HepG2 (cell line): ENCODE measurements around the gene HTRA1. TPM values are rescaled to one million over a fixed set of nuclear protein-coding genes. Genes with fewer than 3 reads are reported as not detected.

Source experiments
- ATAC-seq: fragments of 200-7000 bp; cut with Tn5 transposase; 3 replicates; pipeline ENCODE4 v1.9.1; 2020; ENCODE audit warnings: mild to moderate bottlenecking, moderate library complexity
- BruUV-seq: library from RNA; stranded (reverse); fragments of 400-500 nt; replicated peaks from 2 replicates; lab custom pipeline; 2021; lab: Mats Ljungman, UMichigan
- CTCF ChIA-PET: fragments of 300-600 bp; formaldehyde crosslinking; extraction: SDS; loops from one replicate; lab custom pipeline; 2021; ENCODE audit warnings: low total read pairs, inconsistent platforms, low intra/inter-chr PET ratio; lab: Yijun Ruan, JAX
- POLR2A ChIA-PET: fragments of 350-600 bp; sonication (Branson Sonifier 250); formaldehyde crosslinking; loops from one replicate; lab custom pipeline; 2020; ENCODE audit warnings: antibody characterized with exemption, inconsistent platforms; lab: Yijun Ruan, JAX
- DNase-seq: peaks from one replicate; pipeline ENCODE4 v3.0.0-alpha.2; 2015; ENCODE audit warnings: low spot score
- FAIRE-seq: peaks from 3 replicates; lab custom pipeline; 2011; peaks lifted over from hg19 to GRCh38; lab: Jason Lieb, UNC
- H2AFZ ChIP-seq: one replicate; pipeline ENCODE4 v1.6.1; 2011; ENCODE audit warnings: low read length, inconsistent platforms
- H3K27ac ChIP-seq: fragments of 300-600 bp; 3 replicates; pipeline ENCODE4 v1.8.0; 2011; ENCODE audit warnings: mixed run types, mild to moderate bottlenecking, mixed read lengths, low read length, inconsistent platforms; ENCODE audit not compliant: insufficient read depth; ENCODE audit errors: extremely low read length
- H3K27me3 ChIP-seq, 2 experiments: fragments of 200-600 bp in 1 of 2; 2 replicates in 1 of 2; 3 replicates in 1 of 2; pipeline versions ENCODE4 v1.6.0 to v1.8.0; 2011; ENCODE audit warnings: low read length in 2 of 2, mild to moderate bottlenecking in 2 of 2, moderate library complexity in 2 of 2, inconsistent platforms in 1 of 2; ENCODE audit not compliant: insufficient read depth in 2 of 2, control insufficient read depth in 1 of 2
- H3K36me3 ChIP-seq, 2 experiments: fragments of 200-600 bp in 1 of 2; replicated peaks in 1 of 2; 2 replicates in 1 of 2; 3 replicates in 1 of 2; pipeline versions ENCODE4 v1.5.1 to v1.8.0; 2011; ENCODE audit warnings: low read length in 2 of 2, inconsistent platforms in 1 of 2; ENCODE audit not compliant: insufficient read depth in 2 of 2, control insufficient read depth in 1 of 2
- H3K4me1 ChIP-seq: 2 replicates; pipeline ENCODE4 v1.5.1; 2012; ENCODE audit warnings: low read length, inconsistent platforms; ENCODE audit not compliant: insufficient read depth
- H3K4me2 ChIP-seq: 2 replicates; pipeline ENCODE4 v1.6.0; 2011; ENCODE audit warnings: low read depth, low read length, inconsistent platforms
- H3K4me3 ChIP-seq, 3 experiments: fragments of 200-600 bp in 1 of 3; sonication (generic), shearing (Covaris generic) in 1 of 3; replicated peaks in 1 of 3; 2 replicates each; pipeline ENCODE4 v1.5.1; 2011 to 2016; ENCODE audit warnings: low read length in 3 of 3, inconsistent platforms in 2 of 3, low read depth in 2 of 3, mild to moderate bottlenecking in 2 of 3, control low read depth in 1 of 3, mixed read lengths in 1 of 3; ENCODE audit not compliant: insufficient read depth in 1 of 3
- H3K79me2 ChIP-seq: one replicate; pipeline ENCODE4 v1.6.1; 2011; ENCODE audit warnings: low read length, inconsistent platforms; ENCODE audit not compliant: insufficient read depth
- H3K9ac ChIP-seq: 2 replicates; pipeline ENCODE4 v1.6.0; 2011; ENCODE audit warnings: mild to moderate bottlenecking, low read depth, low read length, inconsistent platforms; ENCODE audit not compliant: insufficient read depth
- H3K9me3 ChIP-seq: 2 replicates; pipeline ENCODE4 v1.5.1; 2012; ENCODE audit warnings: mild to moderate bottlenecking, low read length
- H4K20me1 ChIP-seq: 2 replicates; pipeline ENCODE4 v1.6.0; 2011; ENCODE audit warnings: inconsistent platforms, mild to moderate bottlenecking, low read length, moderate library complexity; ENCODE audit not compliant: insufficient read depth
- ATRX ChIP-seq: sonication (generic); formaldehyde crosslinking; IDR thresholded peaks from 2 replicates; pipeline ENCODE4 v1.4.0; 2020; ENCODE audit warnings: missing genetic modification reagents, borderline replicate concordance
- CSRNP2 ChIP-seq: sonication (generic); formaldehyde crosslinking; conservative IDR thresholded peaks from 2 replicates; pipeline ENCODE4 v1.8.0; 2022; ENCODE audit warnings: low read depth, missing genetic modification reagents
- DNMT3B ChIP-seq: conservative IDR thresholded peaks from 2 replicates; pipeline ENCODE4 v1.6.1; 2016; ENCODE audit warnings: missing biosample characterization, control low read depth
- HIC2 ChIP-seq: sonication (generic); formaldehyde crosslinking; IDR thresholded peaks from 2 replicates; pipeline ENCODE4 v1.9.0; 2022; ENCODE audit warnings: low read depth, missing genetic modification reagents
- NCOA5 ChIP-seq: sonication (generic); formaldehyde crosslinking; IDR thresholded peaks from 2 replicates; pipeline ENCODE4 v1.4.0; 2020; ENCODE audit warnings: missing genetic modification reagents
- TMF1 ChIP-seq: sonication (generic); formaldehyde crosslinking; IDR thresholded peaks from 2 replicates; pipeline ENCODE4 v1.8.1; 2022; ENCODE audit warnings: low read depth, missing genetic modification reagents
- WGBS: methylation state at CpG from one replicate; pipeline ENCODE4 v1.1.6; 2017; ENCODE audit warnings: low lambda C conversion rate; 5-methylcytosine and 5-hydroxymethylcytosine counted together
- in situ Hi-C: cut with HindIII; loops from 2 replicates; pipeline ENCODE4 v1.10.0; 2017; ENCODE audit warnings: low pct_unique_long_range_greater_than_20kb; ENCODE audit not compliant: extremely low pct_ligation_motif_present
- intact Hi-C: fragments of 100-400 bp; cut with micrococcal nuclease; formaldehyde crosslinking; loops from one replicate; pipeline ENCODE4 v1.10.0; 2022; ENCODE audit not compliant: unreplicated experiment
- polyA plus RNA-seq, 8 experiments: library from polyadenylated mRNA; depleted of rRNA in 3 of 8; stranded (reverse) in 7 of 8; unstranded in 1 of 8; fragments of >200 nt; fragmentation: Illumina TruSeq in 4 of 8; extraction: Trizol in 4 of 8; gene quantifications; 2 replicates each; pipeline versions ENCODE4 v1.2.1 to v1.2.3, GENCODE V29; 2011 to 2016; ENCODE audit warnings: low read depth in 4 of 8, missing spikeins in 1 of 8, mixed read lengths in 1 of 8; ENCODE audit not compliant: insufficient read depth in 1 of 8
- total RNA-seq, 5 experiments: library from RNA; depleted of rRNA; stranded (reverse); fragments of >200 nt; fragmentation: Illumina TruSeq; extraction: Trizol; gene quantifications; 2 replicates each; pipeline ENCODE4 v1.2.3, GENCODE V29; 2016; ENCODE audit warnings: low read depth in 1 of 5
- TF ChIP-seq, protein P1 (sequence below), 2 experiments: sonication (generic) in 1 of 2; formaldehyde crosslinking in 1 of 2; IDR thresholded peaks; 2 replicates each; pipeline versions ENCODE4 v1.5.1 to v1.6.1; 2011 to 2020; ENCODE audit warnings: borderline replicate concordance in 1 of 2, low read depth in 1 of 2, low read length in 1 of 2, mild to moderate bottlenecking in 1 of 2, missing genetic modification reagents in 1 of 2, moderate library complexity in 1 of 2

Gene HTRA1
- total and polyA plus RNA-seq, 2 of the 13 experiments (the other 11 are each of a cell fraction or from before 2014, with no cell fraction given): 0.11 to 0.40 TPM

DNA sequence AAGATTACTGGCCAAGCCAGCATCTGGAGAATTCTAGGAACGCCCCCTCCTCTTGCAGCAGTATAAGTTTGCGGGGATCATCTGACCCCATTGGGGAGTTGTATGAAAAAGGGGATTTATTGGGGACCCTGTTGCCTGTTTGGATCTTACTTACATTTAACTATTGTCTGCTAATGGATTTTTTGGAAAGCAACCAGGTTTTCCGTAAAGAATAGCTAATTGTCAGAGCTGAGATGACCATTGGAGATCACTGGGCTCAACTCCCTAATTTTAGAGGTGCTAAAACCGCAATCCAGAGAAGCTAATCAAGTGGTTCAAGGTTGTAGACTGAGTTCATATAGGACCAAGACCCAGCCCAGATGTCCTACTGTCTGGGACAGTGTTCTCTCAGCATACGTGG is 38.8 kb downstream of the HTRA1 start:
- H3K9ac ChIP-seq: no peak overlapping the region
- no peak overlapping the region for H3K27ac ChIP-seq
- no peak for TF ChIP-seq CSRNP2 (CRISPR knock-in tag)
- no peak for TF ChIP-seq NCOA5 (CRISPR knock-in tag)
- TF ChIP-seq DNMT3B (CRISPR knock-in tag): no peak
- TF ChIP-seq HIC2 (CRISPR knock-in tag): no peak
- no peak for TF ChIP-seq TMF1
- no peak for TF ChIP-seq ATRX (CRISPR knock-in tag)
- TF ChIP-seq, protein P1, sequence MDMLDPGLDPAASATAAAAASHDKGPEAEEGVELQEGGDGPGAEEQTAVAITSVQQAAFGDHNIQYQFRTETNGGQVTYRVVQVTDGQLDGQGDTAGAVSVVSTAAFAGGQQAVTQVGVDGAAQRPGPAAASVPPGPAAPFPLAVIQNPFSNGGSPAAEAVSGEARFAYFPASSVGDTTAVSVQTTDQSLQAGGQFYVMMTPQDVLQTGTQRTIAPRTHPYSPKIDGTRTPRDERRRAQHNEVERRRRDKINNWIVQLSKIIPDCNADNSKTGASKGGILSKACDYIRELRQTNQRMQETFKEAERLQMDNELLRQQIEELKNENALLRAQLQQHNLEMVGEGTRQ (IDR thresholded peaks at IDR 0.05; ENCODE audit: low read depth, low read length): no peak
- TF ChIP-seq, protein P1 (CRISPR knock-in tag; IDR thresholded peaks at IDR 0.05; ENCODE audit: borderline replicate concordance): no peak
- no peaks in the 10 kb centered on the region for H4K20me1 ChIP-seq
- H3K79me2 ChIP-seq: no peaks in the 10 kb centered on the region
- no peaks in the 10 kb centered on the region for H3K9me3 ChIP-seq
- ChIA-PET CTCF (no interaction called here), POLR2A (no interaction called here)
- 43% methylated on average over 5 of the region's 5 CpGs for WGBS
- H3K27me3 ChIP-seq: peaks cover 0 to 27% of the 10 kb centered on the region in 2 experiments; a peak in 3 of 5 replicates
- no peak overlapping the region for H2AFZ ChIP-seq
- H3K4me3 ChIP-seq: no peak overlapping the region
- ATAC-seq (no peak), DNase-seq (no peak), FAIRE-seq (no peak)
- in situ Hi-C loops (no loop called here), intact Hi-C loops (no loop called here)
- H3K4me2 ChIP-seq: no peak overlapping the region
- BruUV-seq: no TSS peak
- no peaks in the 10 kb centered on the region for H3K36me3 ChIP-seq
- no peaks in the 10 kb centered on the region for H3K4me1 ChIP-seq
